Stomach smooth muscle (tissue), 2 donors: ENCODE measurements around the gene ANGPT4.

Experiments
- H3K27ac ChIP-seq: one replicate; pipeline ENCODE4 v1.7.0; 2013; ENCODE audit warnings: mild to moderate bottlenecking, low read length, inconsistent platforms
- H3K27me3 ChIP-seq, 2 donors: one replicate each; pipeline ENCODE4 v1.7.0; 2013; ENCODE audit warnings: low read length in 2 of 2; ENCODE audit not compliant: insufficient read depth in 2 of 2, control insufficient read depth in 1 of 2
- H3K36me3 ChIP-seq, 2 donors: one replicate each; pipeline ENCODE4 v1.7.0; 2013; ENCODE audit warnings: low read length in 2 of 2; ENCODE audit not compliant: control insufficient read depth in 2 of 2, insufficient read depth in 2 of 2
- H3K4me1 ChIP-seq: one replicate; pipeline ENCODE4 v1.7.0; 2013; ENCODE audit warnings: low read length; ENCODE audit not compliant: control insufficient read depth, insufficient read depth
- H3K4me3 ChIP-seq, 2 donors: one replicate each; pipeline ENCODE4 v1.7.0; 2013; ENCODE audit warnings: low read length in 2 of 2
- H3K9ac ChIP-seq, 2 donors: one replicate each; pipeline ENCODE4 v1.7.0; 2013; ENCODE audit warnings: low read length in 2 of 2, mild to moderate bottlenecking in 1 of 2
- H3K9me3 ChIP-seq, 2 donors: one replicate each; pipeline ENCODE4 v1.7.0; 2013; ENCODE audit warnings: low read length in 2 of 2; ENCODE audit not compliant: control insufficient read depth in 2 of 2
- donor health status: healthy.
- donor health status: Pancreatic carcinoma.

ANGPT4 gene

DNA sequence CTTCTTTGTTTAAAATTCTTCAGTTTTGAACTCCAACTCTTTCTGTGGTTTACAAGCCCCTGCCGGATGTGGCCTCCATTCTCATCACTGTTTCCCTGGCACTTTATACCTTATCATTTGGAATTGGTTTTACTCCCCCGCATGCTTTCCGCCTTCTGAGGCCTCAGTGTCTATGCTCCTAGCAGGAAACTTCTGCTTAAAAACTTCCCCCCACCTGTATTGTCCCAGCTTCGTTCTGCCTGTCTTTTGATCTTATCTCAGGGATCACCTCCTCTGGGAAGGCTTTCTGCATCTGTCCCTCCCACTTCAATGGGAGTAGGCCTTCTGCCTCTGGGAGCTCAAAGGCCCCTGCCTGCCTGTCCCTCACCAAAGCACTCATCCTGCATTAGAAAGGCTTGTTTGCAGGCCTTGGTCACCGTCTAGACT lies 3.4 kb upstream of the ANGPT4 start:
- Histone ChIP-seq H3K9me3 (peaks cover 2 to 3% of the 10 kb centered on the region in 2 donors), H3K27me3 (peaks cover 4 to 13% of the 10 kb centered on the region in 2 donors), H3K4me1 (no peaks in the 10 kb centered on the region), H3K9ac (no peak overlapping the region), H3K27ac (no peak overlapping the region), H3K36me3 (no peaks in the 10 kb centered on the region), H3K4me3 (no peak overlapping the region)

DNA sequence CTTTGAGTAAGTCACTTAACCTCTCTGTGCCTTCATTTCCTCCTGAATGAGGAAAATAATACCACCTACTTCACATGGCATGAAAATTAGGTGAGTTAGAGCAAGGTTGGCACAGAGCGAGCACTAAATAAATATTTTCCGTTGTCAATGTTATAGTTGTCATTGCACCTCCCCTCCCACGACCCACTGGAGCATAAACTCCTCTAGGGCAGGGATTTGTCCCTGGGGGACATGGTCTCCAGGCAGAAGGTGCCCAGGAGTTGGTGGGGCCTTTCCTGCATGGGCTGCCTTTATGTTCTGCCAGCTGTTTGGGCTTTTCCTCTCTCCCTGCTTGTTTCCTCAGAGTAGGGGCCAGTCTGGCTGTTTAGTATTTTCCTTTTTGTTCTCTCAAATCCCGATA lies 1.3 kb upstream of the ANGPT4 start:
- Histone ChIP-seq H3K4me3 (no peak overlapping the region), H3K27ac (no peak overlapping the region), H3K4me1 (no peaks in the 10 kb centered on the region), H3K36me3 (no peaks in the 10 kb centered on the region), H3K9me3 (peaks cover 2 to 3% of the 10 kb centered on the region in 2 donors), H3K27me3 (peaks cover 10 to 17% of the 10 kb centered on the region in 2 donors), H3K9ac (no peak overlapping the region)

DNA sequence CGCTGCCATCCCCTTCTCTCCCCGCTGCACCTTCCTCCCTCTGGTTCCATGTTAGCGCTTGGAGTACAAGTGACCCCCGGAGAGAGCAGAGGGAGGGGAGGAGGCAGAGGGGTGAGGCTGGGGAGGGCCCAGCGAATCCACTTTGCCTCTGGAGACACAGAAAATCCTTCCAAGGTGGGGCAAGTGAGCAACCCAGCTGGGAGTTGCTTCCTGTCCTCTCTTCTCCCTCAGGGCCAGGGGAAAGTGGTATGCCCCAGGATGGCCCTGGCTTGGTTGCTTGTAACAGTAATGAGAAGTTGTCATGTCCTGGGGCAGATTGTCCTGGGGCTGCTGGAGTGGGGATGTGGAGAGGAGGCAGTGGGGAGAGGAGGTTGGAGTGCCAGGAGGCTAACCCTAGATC lies 691 bp upstream of the ANGPT4 start:
- H3K9me3 ChIP-seq: peaks cover 2 to 3% of the 10 kb centered on the region in 2 donors
- no peaks in the 10 kb centered on the region for H3K4me1 ChIP-seq
- H3K36me3 ChIP-seq: no peaks in the 10 kb centered on the region
- peaks cover 11 to 21% of the 10 kb centered on the region in 2 donors for H3K27me3 ChIP-seq
- H3K9ac ChIP-seq: no peak overlapping the region
- no peak overlapping the region for H3K27ac ChIP-seq
- H3K4me3 ChIP-seq: no peak overlapping the region

DNA sequence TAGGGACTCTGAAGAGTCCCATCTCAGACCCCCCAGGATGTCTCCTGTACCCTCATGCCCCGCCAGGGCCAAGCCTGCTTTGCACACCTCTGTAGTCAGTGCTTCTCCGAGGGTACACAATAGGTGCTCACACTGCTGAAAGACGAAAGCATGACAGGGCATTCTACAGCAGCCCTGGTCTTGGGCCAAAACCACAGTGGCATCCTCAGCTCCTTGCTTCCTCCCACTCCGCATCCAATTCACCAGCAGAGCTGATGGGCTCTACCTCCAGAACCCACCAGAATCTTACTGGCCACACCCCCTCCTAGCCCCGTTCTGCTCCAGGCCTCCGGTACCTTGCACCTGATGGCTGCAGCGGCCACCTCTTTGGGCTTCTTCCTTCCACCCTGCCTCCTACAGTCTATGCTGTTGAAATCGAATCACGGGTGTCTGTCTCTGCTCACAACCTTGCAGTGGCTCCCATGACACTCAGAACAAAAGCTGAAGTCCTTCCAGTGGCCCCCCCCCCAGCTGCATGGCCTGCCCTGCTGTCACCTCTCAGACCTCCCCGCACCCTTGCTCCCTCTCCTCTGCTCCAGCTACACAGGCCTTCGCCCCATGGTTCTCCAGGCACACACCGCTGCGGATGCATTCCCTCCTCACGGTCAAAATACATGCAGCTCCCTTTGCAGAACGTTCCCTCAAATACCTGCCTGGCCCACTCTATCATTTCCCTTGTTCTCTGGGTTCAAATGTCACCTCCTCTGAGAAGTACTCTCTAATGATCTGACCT lies 1.2 kb downstream of the ANGPT4 start:
- H3K36me3 ChIP-seq: no peaks in the 10 kb centered on the region
- H3K9ac ChIP-seq: no peak overlapping the region
- peaks cover 2% of the 10 kb centered on the region for H3K4me1 ChIP-seq
- H3K27ac ChIP-seq: no peak overlapping the region
- no peaks in the 10 kb centered on the region for H3K9me3 ChIP-seq
- H3K27me3 ChIP-seq: peaks cover 14 to 21% of the 10 kb centered on the region in 2 donors
- H3K4me3 ChIP-seq: no peak overlapping the region

DNA sequence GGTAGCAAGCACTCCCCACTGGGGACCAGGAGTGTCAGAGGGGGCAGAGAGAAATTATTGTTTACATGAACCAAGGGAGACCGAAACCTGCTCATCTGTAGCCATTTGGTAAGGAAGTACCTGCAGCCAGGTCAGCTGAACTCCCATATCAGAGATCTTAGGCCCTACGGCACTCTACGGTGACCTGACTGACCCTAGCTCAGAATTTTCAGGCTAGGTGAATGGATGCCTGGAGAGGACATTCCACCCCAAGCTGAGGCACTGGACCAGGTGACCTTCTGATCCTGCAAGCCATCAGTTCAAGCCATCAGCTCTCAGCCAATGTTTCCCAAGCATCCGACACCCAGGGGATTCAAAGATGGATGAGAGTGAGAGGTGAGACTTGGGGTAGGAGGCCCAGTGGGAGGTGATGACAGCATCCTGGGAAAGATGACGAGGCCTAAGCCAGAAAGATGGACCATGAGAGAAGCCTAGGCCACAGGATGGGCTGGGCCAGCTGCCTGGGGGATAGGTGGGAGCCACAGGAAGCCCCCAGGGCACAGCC lies 2.8 kb downstream of the ANGPT4 start:
- Histone ChIP-seq H3K4me3 (no peak overlapping the region), H3K9me3 (no peaks in the 10 kb centered on the region), H3K36me3 (no peaks in the 10 kb centered on the region), H3K9ac (no peak overlapping the region), H3K27me3 (peaks cover 14 to 18% of the 10 kb centered on the region in 2 donors), H3K27ac (no peak overlapping the region), H3K4me1 (peaks cover 2% of the 10 kb centered on the region)

DNA sequence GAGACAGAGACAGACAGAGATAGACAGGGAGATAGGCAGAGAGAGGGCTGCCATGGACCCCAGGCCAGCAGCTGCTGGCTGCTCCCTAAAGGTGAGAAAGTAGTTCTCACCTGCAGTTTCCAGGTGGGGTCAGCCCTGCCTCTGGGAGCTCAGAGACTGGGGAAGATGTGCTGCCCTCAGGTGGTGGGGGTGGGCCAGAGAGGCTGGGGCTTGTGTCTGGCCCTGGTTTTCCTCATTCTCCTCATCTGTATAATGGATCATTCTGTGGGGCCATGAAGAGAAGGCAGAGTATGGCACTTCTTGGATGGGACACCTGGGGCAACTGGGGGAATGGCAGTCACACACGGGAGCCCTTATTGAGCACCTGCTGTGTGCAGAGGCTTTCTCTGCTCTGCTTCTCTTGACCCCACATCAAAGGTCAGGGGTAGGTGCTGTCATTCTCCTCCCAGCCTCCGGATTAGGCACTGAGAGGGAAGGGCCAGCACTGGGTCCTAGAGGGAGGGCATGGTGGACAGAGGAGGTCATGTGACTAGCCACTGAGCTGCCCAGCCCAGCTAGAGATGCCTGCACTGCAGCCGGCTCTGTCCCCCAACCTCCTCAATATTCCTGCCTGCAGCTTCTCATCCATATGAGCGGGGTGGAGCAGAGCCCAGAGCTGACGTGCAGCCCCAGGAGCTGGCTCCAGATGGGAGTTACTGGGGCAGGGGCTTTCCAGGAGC lies 4.1 kb downstream of the ANGPT4 start:
- H3K27me3 ChIP-seq: peaks cover 14 to 18% of the 10 kb centered on the region in 2 donors
- no peak overlapping the region for H3K27ac ChIP-seq
- H3K4me1 ChIP-seq: peaks cover 2% of the 10 kb centered on the region

DNA sequence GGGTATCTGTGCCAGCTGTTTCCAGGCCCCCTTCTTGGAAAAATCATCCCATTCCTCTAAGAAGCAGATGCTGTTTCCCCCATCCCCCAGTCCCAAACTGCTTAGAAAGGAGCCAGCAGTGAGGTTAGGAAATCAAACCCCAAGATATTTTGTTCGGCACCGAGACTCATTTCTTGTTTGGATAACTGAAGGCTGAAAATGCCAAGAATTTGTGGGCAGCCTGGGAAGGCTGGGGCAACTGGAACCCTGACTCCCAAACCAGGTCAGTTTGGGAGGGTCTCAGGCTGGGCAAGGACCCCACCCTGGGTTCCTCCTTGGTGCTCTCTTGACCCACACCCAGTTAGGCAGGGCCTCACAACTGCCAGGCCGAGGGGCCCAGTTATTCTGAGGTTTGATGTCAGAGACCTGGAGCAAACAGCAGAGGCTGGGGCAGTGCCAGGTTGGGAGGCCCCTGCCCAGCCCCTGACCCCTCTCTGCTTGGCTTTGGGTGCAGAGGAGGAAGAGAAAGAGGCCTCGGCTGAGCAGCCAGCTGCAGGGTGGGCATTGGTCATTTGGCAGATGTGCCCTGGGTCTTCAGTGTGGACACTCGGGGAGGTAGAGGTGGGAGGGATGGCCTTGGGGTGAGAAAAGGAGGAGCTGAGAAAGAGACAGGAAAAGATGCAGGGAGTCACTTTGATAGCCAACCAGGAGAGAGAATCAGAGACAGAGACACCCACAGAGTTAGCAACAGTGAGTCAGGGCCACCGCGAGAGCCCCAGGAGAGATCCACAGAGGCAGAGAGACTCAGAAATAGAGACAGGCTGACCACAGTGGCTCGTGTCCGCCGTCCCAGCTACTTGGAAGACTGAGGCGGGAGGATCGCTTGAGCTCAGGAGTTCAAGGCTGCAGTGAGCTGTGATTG lies 5.0 kb downstream of the ANGPT4 start:
- no peak overlapping the region for H3K9ac ChIP-seq
- H3K27ac ChIP-seq: no peak overlapping the region
- no peaks in the 10 kb centered on the region for H3K36me3 ChIP-seq
- H3K4me3 ChIP-seq: no peak overlapping the region
- peaks cover 14 to 18% of the 10 kb centered on the region in 2 donors for H3K27me3 ChIP-seq
- H3K9me3 ChIP-seq: no peaks in the 10 kb centered on the region
- H3K4me1 ChIP-seq: peaks cover 2% of the 10 kb centered on the region

More for the DNA sequence above, 4.1 kb downstream of the ANGPT4 start:
- H3K36me3 ChIP-seq: no peaks in the 10 kb centered on the region
- H3K9ac ChIP-seq: no peak overlapping the region
- H3K9me3 ChIP-seq: no peaks in the 10 kb centered on the region
- H3K4me3 ChIP-seq: no peak overlapping the region

DNA sequence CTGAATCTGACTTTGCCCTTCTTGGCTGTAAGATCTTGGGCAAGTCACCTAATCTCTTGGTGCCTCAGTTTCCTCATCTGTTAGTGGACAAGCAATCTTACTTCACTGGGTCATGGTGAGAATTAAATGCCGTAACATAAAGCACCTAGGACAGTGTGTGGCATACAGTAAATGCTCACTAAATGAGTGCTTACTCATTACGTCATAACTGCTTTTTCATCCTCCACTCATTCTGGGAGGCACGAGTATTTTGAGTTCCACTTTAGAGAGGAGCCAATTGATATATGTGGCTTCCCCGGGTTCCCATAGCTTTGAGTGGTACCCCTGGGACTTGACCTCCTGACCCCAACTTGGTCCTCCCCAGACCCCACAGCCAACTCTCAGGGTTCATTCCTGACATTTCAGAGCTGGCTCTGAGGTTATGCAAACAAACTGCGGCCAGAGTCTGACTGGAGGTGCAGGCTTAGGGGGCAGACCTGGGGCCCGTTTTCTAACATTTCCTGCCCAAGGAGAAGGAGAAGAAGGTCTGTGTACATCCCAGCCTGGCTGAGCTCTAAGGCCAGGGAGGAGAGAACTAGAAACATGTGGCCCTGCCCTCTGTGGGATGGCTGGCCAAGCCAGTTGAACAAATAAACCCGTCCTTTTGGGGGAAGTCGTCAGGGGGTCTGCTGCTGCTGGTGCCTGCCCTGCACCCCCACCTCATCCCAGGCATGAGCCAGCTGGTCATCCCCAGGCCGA lies 5.8 kb downstream of the ANGPT4 start:
- no peak overlapping the region for H3K4me3 ChIP-seq
- no peaks in the 10 kb centered on the region for H3K9me3 ChIP-seq
- H3K4me1 ChIP-seq: peaks cover 2% of the 10 kb centered on the region
- H3K27ac ChIP-seq: no peak overlapping the region
- H3K36me3 ChIP-seq: no peaks in the 10 kb centered on the region
- H3K9ac ChIP-seq: no peak overlapping the region
- H3K27me3 ChIP-seq: peaks cover 12 to 14% of the 10 kb centered on the region in 2 donors

DNA sequence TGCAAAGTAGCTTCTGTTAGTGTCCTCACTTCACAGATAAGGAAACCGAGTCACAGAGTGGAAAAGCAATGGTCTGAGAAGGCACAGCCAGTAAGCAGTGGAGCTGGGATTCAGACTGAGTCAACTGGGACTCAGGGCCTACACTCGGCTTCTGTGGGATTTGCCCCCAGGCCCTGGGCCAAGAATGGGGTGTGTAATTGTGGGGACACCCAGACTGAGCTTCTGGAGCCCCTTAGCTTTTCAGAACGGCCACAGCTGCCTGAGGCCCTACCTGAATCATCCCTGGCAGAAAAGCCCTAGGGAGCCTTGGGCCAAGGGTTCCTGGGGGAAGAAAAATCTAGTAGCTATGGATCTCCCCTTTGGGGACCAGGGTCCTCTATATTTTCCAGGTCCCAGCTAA lies 6.5 kb downstream of the ANGPT4 start:
- Histone ChIP-seq H3K4me3 (no peak overlapping the region), H3K27ac (no peak overlapping the region), H3K36me3 (no peaks in the 10 kb centered on the region), H3K4me1 (peaks cover 2% of the 10 kb centered on the region), H3K9me3 (no peaks in the 10 kb centered on the region), H3K27me3 (peaks cover 10 to 11% of the 10 kb centered on the region in 2 donors), H3K9ac (no peak overlapping the region)
